Mammary epithelial cell (primary cell): Measurements from ENCODE around the gene MMP15.

ENCODE experiments used
- CTCF ChIP-seq, 2 donors: IDR thresholded peaks in 1 of 2; conservative IDR thresholded peaks in 1 of 2; 2 replicates each; pipeline ENCODE4 v1.5.1; 2011 to 2012; ENCODE audit warnings: inconsistent platforms in 2 of 2, low read length in 2 of 2, mild to moderate bottlenecking in 2 of 2, control low read depth in 1 of 2, low read depth in 1 of 2; ENCODE audit not compliant: insufficient read depth in 1 of 2; ENCODE audit errors: extremely low read depth in 1 of 2
- EZH2 ChIP-seq: IDR thresholded peaks from 2 replicates; pipeline ENCODE4 v1.6.1; 2012; ENCODE audit warnings: low read length, inconsistent platforms, borderline replicate concordance

GRCh38 chr16:58032710-58033293, 7.2 kb downstream of the MMP15 start:
- no peak for TF ChIP-seq CTCF (conservative IDR thresholded peaks at IDR 0.05 in 1 of 2, IDR thresholded peaks at IDR 0.05 in 1 of 2; ENCODE audit: extremely low read depth in 1 of 2, insufficient read depth in 1 of 2, low read depth in 1 of 2, low read length in 2 of 2)
- TF ChIP-seq EZH2, result no peak
